Tibial artery (tissue), 4 donors: ENCODE data around the gene IMMP2L.
"Not testable (repeated sequence)": the region's sequence is repeated elsewhere in the genome, so short reads cannot be mapped to it uniquely, and the experiment has no call there.

Experiments used
- DNase-seq, 2 donors: peaks; one replicate each; pipeline ENCODE4 v3.0.0-alpha.2; 2019
- H3K27ac ChIP-seq, 2 donors: fragments of 200-600 bp; sonication (generic) in 1 of 2; 1 replicate in 1 of 2; 2 replicates in 1 of 2; pipeline ENCODE4 v1.5.1; 2018 to 2019; ENCODE audit warnings: mild to moderate bottlenecking in 1 of 2
- H3K27me3 ChIP-seq, 2 donors: fragments of 200-600 bp; sonication (generic) in 1 of 2; one replicate each; pipeline versions ENCODE4 v1.5.1 to v1.6.0; 2016 to 2019
- H3K36me3 ChIP-seq, 3 donors: fragments of 200-600 bp; sonication (generic) in 2 of 3; one replicate each; pipeline ENCODE4 v1.5.1; 2016 to 2019; ENCODE audit warnings: mild to moderate bottlenecking in 2 of 3
- H3K4me1 ChIP-seq, 4 donors: fragments of 200-600 bp; sonication (generic) in 2 of 4; 1 replicate in 3 of 4; 2 replicates in 1 of 4; pipeline ENCODE4 v1.5.1; 2016 to 2019
- H3K4me3 ChIP-seq, 2 donors: fragments of 200-600 bp; sonication (generic) in 1 of 2; 1 replicate in 1 of 2; 2 replicates in 1 of 2; pipeline ENCODE4 v1.5.1; 2018 to 2019; ENCODE audit warnings: mild to moderate bottlenecking in 2 of 2
- H3K9me3 ChIP-seq, 3 donors: fragments of 200-600 bp; sonication (generic) in 1 of 3; one replicate each; pipeline ENCODE4 v1.5.1; 2016 to 2019
- intact Hi-C: fragments of 100-400 bp; cut with DNase I; formaldehyde crosslinking; loops from one replicate; pipeline ENCODE4 v1.15.0; 2023; ENCODE audit warnings: low total_unique reads
- TF ChIP-seq, protein P1 (sequence below), 2 experiments: fragments of 200-600 bp in 1 of 2; fragments of 450-650 bp in 1 of 2; IDR thresholded peaks; one replicate each; pipeline ENCODE4 v1.5.1; 2017 to 2019; ENCODE audit warnings: antibody characterized with exemption in 2 of 2, mild to moderate bottlenecking in 1 of 2, moderate library complexity in 1 of 2

IMMP2L gene

DNA sequence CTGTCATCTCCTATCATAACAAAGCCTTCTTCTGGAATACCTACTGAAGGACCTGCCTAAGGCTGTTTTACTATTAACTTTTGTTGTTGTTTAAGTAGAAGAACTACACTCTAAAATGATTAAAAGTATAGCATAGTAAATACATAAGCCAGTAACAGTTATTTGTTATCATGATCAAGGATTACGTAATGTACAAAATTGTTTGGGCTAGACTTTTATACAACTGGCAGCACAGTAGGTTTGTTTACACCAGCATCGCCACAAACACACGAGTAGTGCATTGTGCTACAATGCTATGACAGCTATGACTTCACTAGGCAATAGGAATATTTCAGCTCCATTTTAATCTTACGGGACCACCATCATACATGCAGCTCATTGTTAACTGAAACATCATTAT is 302.3 kb downstream of the IMMP2L start:
- Histone ChIP-seq H3K27me3 (no peaks in the 10 kb centered on the region), H3K27ac (no peak overlapping the region), H3K4me1 (peaks cover 0 to 18% (median 1%) of the 10 kb centered on the region in 4 donors), H3K9me3 (no peaks in the 10 kb centered on the region), H3K4me3 (no peak overlapping the region), H3K36me3 (no peaks in the 10 kb centered on the region)
- intact Hi-C loops, result no loop called here
- no peak for DNase-seq
- TF ChIP-seq, protein P1, sequence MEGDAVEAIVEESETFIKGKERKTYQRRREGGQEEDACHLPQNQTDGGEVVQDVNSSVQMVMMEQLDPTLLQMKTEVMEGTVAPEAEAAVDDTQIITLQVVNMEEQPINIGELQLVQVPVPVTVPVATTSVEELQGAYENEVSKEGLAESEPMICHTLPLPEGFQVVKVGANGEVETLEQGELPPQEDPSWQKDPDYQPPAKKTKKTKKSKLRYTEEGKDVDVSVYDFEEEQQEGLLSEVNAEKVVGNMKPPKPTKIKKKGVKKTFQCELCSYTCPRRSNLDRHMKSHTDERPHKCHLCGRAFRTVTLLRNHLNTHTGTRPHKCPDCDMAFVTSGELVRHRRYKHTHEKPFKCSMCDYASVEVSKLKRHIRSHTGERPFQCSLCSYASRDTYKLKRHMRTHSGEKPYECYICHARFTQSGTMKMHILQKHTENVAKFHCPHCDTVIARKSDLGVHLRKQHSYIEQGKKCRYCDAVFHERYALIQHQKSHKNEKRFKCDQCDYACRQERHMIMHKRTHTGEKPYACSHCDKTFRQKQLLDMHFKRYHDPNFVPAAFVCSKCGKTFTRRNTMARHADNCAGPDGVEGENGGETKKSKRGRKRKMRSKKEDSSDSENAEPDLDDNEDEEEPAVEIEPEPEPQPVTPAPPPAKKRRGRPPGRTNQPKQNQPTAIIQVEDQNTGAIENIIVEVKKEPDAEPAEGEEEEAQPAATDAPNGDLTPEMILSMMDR (IDR thresholded peaks at IDR 0.05), result no peak

DNA sequence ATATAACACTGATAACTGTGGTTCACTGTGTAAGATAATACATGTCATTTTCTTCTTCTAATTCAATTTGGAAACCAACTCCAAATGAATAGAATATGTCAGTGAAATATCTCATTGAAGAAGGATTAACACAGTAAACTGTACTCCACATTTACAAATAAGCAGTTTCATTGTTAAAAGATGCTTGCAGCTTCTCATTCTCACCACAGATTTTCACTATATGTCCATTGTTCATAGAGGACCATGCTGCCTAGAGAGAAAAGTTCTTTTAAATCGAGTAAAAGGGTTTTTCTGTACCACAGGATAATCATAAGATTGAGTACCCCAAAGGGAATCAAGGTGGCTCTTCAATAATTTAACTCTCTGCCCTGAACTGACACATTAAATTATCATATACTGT is 305.9 kb downstream of the IMMP2L start:
- H3K27ac ChIP-seq, result no peak overlapping the region
- H3K36me3 ChIP-seq, result no peaks in the 10 kb centered on the region
- no peaks in the 10 kb centered on the region for H3K4me1 ChIP-seq
- TF ChIP-seq, protein P1 (IDR thresholded peaks at IDR 0.05), result no peak
- H3K4me3 ChIP-seq, result no peak overlapping the region
- peaks cover 0 to 1% (median 0%) of the 10 kb centered on the region in 3 donors for H3K9me3 ChIP-seq
- H3K27me3 ChIP-seq, result no peaks in the 10 kb centered on the region
- no peak for DNase-seq
- intact Hi-C loops, result no loop called here

DNA sequence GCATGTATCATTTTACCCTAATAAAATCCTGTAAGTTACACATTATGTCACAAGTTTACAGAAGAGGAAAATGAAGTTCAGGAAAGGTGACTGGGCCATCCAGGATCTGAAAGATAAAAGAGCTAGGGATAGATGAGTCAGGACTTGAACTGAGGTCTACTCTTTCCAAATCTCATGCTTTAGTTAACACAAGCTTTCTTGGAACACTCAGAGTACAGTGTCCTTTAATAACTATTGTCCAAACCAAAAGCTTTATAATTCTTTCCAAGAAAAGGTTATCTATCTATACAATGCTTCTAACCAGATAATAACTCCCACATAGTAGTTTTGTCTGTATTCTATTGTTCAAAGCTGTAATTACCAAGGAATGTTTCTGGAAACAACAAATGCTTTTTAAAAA is 306.7 kb downstream of the IMMP2L start:
- no peak for DNase-seq
- Histone ChIP-seq H3K36me3 (no peaks in the 10 kb centered on the region), H3K4me3 (no peak overlapping the region), H3K4me1 (no peaks in the 10 kb centered on the region), H3K27me3 (no peaks in the 10 kb centered on the region), H3K27ac (no peak overlapping the region), H3K9me3 (peaks cover 0 to 3% (median 0%) of the 10 kb centered on the region in 3 donors)
- TF ChIP-seq, protein P1 (IDR thresholded peaks at IDR 0.05), result no peak
- intact Hi-C loops, result no loop called here

DNA sequence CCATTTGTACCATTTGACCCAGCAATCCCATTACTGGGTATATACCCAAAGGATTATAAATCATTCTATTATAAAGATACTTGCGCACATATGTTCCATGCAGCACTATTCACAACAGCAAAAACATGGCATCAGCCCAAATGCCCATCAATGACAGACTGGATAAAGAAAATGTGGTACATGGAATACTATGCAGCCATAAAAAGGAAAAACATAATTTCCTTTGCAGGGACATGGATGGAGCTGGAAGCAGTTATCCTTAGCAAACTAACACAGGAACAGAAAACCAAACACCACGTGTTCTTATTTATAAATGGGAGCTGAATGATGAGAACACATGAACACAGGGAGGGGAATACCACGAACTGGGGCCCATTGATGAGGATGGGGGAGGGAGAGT is 310.9 kb downstream of the IMMP2L start:
- intact Hi-C loops, result not testable (repeated sequence)

DNA sequence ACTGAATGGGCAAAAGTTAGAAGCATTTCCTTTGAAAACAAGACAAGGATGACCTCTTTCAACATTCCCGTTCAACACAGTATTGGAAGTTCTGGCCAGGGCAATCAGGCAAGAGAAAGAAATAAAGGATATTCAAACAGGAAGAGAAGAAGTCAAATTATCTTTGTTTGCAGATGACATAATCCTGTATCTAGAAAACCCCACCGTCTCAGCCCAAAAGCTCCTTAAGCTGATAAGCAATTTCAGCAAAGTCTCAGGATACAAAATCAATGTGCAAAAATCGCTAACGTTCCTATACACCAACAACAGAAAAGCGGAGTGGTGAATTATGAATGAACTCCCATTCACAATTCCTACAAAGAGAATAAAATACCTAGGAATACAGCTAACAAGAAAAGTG is 312.5 kb downstream of the IMMP2L start:
- DNase-seq, H3K4me1 ChIP-seq, intact Hi-C loops, H3K27me3 ChIP-seq, H3K36me3 ChIP-seq, H3K9me3 ChIP-seq, H3K4me3 ChIP-seq, H3K27ac ChIP-seq: not testable (repeated sequence)

More for the DNA sequence above, 310.9 kb downstream of the IMMP2L start:
- H3K36me3 ChIP-seq, H3K27me3 ChIP-seq, H3K4me1 ChIP-seq, H3K27ac ChIP-seq, H3K4me3 ChIP-seq, DNase-seq, H3K9me3 ChIP-seq: not testable (repeated sequence)

DNA sequence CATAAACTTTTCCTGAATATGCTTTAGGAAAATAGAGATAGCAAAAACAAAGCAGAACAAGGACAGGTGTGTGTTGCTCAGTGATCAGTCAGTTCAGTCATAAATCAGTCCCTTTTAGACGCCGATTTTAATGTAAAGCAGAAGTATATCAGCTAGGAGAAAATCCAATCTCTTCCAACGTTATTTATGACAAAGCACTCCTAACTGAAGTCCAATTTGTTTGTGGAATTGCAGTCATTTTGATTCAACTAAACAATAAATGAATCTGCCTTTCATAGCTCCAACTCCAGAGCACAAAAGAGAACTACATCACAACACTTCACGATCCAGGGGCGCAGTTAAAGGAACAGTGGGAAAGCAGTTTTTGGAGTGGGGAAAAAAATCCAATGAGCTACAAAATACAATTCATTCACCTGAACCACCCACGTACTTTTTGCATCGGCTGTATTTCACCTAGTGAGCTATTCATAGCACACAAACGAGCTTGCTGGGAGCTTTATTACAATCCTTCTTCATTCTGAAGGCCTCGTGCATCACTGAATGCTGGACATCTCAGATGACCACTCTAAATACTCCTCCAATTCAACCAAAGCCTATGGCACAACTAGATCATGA is 320.0 kb downstream of the IMMP2L start:
- no peak for DNase-seq
- Histone ChIP-seq H3K4me3 (no peak overlapping the region), H3K4me1 (peaks cover 0 to 11% (median 4%) of the 10 kb centered on the region in 4 donors), H3K27me3 (no peaks in the 10 kb centered on the region), H3K9me3 (no peaks in the 10 kb centered on the region), H3K27ac (no peak overlapping the region), H3K36me3 (no peaks in the 10 kb centered on the region)
- intact Hi-C loops, result no loop called here
- TF ChIP-seq, protein P1 (IDR thresholded peaks at IDR 0.05), result no peak

DNA sequence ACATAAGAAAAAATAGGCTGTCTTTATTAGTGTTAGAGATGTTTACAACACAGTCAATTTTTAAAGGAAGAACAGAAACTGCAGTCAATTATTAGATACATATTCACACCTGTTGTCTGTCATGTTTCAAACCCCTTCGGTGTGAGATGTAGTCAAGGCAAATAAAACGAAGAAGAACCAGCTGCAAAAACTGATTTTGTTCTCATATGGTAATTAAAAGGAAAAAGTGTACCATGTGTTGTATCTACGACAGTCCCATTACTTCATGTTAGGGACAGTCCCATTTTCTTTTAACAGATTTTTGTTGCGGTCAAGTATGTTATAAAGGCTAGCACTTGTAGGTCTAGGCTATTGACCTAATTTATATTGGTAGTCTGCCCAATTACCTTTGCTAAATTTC is 321.9 kb downstream of the IMMP2L start:
- Histone ChIP-seq H3K36me3 (no peaks in the 10 kb centered on the region), H3K9me3 (no peaks in the 10 kb centered on the region), H3K4me3 (no peak overlapping the region), H3K4me1 (peaks cover 0 to 11% (median 4%) of the 10 kb centered on the region in 4 donors), H3K27ac (no peak overlapping the region), H3K27me3 (no peaks in the 10 kb centered on the region)
- intact Hi-C loops, result no loop called here
- no peak for DNase-seq
- TF ChIP-seq, protein P1 (IDR thresholded peaks at IDR 0.05), result no peak
